H1 (cell line): Measurements from ENCODE around the gene TRIM38. TPM values are rescaled to one million over a fixed set of nuclear protein-coding genes. Genes with fewer than 3 reads are reported as not detected.

Source experiments
- JUN ChIP-seq: IDR thresholded peaks from 2 replicates; pipeline ENCODE4 v1.6.1; 2011; ENCODE audit warnings: low read depth, mild to moderate bottlenecking, improper control_type of control experiment, low read length
- MAFK ChIP-seq: IDR thresholded peaks from 2 replicates; pipeline ENCODE4 v1.6.1; 2012; ENCODE audit warnings: low read depth, mild to moderate bottlenecking, improper control_type of control experiment, low read length
- RXRA ChIP-seq: IDR thresholded peaks from 2 replicates; pipeline ENCODE4 v1.6.1; 2011; ENCODE audit warnings: low read depth, mild to moderate bottlenecking, low read length, moderate library complexity; ENCODE audit not compliant: insufficient read depth
- SIX5 ChIP-seq: IDR thresholded peaks from 2 replicates; pipeline ENCODE4 v1.6.1; 2011; ENCODE audit warnings: mild to moderate bottlenecking, low read depth, low read length
- SUZ12 ChIP-seq: fragments of 200-600 bp; sonication (generic); IDR thresholded peaks from 2 replicates; pipeline ENCODE4 v1.6.1; 2012; ENCODE audit warnings: mild to moderate bottlenecking, inconsistent platforms, low read length, moderate library complexity, mixed read lengths
- ZNF274 ChIP-seq: IDR thresholded peaks from 2 replicates; pipeline ENCODE4 v1.7.0; 2012; ENCODE audit warnings: low read length, borderline replicate concordance; ENCODE audit errors: extremely low read depth
- polyA plus RNA-seq, 7 experiments: library from polyadenylated mRNA; depleted of rRNA in 3 of 7; stranded (reverse) in 5 of 7; unstranded in 2 of 7; fragments of >200 nt in 5 of 7; fragments of 200-250 nt in 2 of 7; gene quantifications; 1 replicate in 5 of 7; 2 replicates in 1 of 7; 4 replicates in 1 of 7; pipeline versions ENCODE4 v1.2.1 to v1.2.3, GENCODE V29; 2011 to 2013; ENCODE audit warnings: missing spikeins in 2 of 7, mixed read lengths in 2 of 7
- total RNA-seq: library from RNA; stranded (reverse); fragmentation: NEBNext Ultra II Directional; extraction: Animal tissue kit (Norgen Biotek cat#: 25700); gene quantifications from 2 replicates; pipeline ENCODE4 v1.2.1, GENCODE V29; 2021

TRIM38 gene
- total and polyA plus RNA-seq, 2 of the 8 experiments (the other 6 are each of a cell fraction or from before 2014, with no cell fraction given) = 0.43 to 0.56 TPM

GRCh38 chr6:25960734-25961133 lies 1.9 kb upstream of the TRIM38 start (continued):
- TF ChIP-seq SUZ12 = no peak
- no peak for TF ChIP-seq SIX5
- TF ChIP-seq RXRA = no peak
- TF ChIP-seq MAFK = no peak
- TF ChIP-seq ZNF274 = no peak
- TF ChIP-seq JUN = no peak
